BE2C (cell line): ENCODE results near the gene F12.
"Not testable (repeated sequence)": the region's sequence is repeated elsewhere in the genome, so short reads cannot be mapped to it uniquely, and the experiment has no call there.

Experiments used
- DNase-seq: peaks from one replicate; pipeline ENCODE4 v3.0.0-alpha.2; 2020
- H3K27me3 ChIP-seq: fragments of 250-450 bp; sonication (Bioruptor Pico); 2 replicates; pipeline ENCODE4 v1.5.1; 2020; ENCODE audit warnings: mild to moderate bottlenecking
- H3K36me3 ChIP-seq: fragments of 250-450 bp; sonication (Bioruptor Pico); 2 replicates; pipeline ENCODE4 v1.5.1; 2020; ENCODE audit warnings: mild to moderate bottlenecking
- H3K4me1 ChIP-seq: fragments of 250-450 bp; sonication (Bioruptor Pico); 2 replicates; pipeline ENCODE4 v1.5.1; 2020
- H3K4me3 ChIP-seq: 2 replicates; pipeline ENCODE4 v1.5.1; 2011; ENCODE audit warnings: low read depth, low read length
- H3K9me3 ChIP-seq: fragments of 250-450 bp; sonication (Bioruptor Pico); 2 replicates; pipeline ENCODE4 v1.5.1; 2020
- TF ChIP-seq, protein P1 (sequence below): IDR thresholded peaks from 2 replicates; pipeline ENCODE4 v1.5.1; 2012; ENCODE audit warnings: mild to moderate bottlenecking, low read depth, low read length

Gene F12

DNA sequence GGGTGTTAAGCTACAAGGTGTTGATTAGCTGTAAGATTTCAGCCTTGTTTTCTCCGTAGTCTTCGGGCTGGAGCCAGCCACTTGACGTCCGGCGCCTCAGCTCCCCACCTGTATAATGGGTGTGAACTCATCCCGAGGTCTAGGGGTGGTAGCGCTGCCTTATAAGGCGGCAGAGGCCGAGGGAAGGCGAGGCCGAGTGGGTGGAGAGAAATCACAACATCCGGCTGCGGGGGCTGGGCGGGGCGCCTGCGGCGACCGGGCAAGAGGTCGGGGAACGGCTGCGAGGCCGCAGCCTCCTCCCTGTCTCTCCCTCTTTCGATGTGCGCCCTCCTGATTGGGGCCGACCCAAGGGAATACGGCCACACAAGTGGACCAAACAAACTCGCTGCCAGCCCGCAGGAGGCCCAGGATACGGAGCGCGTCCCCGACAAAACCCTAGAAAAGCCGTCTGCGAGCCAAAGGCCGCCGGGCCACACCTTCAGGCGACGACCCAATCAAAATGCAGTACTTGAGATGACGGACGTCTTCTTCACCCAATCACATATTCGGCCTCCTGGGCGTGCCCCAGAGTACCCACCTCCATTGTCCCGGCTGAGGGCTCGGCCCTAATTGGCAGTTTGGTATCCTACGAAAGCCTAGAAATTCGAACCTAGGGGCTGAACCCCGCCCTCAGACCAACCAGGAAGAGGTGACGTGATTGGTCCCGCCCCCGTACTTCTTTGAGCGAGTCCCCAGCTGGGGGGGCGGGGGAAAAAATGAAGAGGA is 16.6 kb upstream of the F12 start:
- Histone ChIP-seq H3K36me3 (peaks cover 6% of the 10 kb centered on the region), H3K9me3 (no peaks in the 10 kb centered on the region), H3K4me3 (peak overlapping the region; percentile 74), H3K27me3 (no peaks in the 10 kb centered on the region), H3K4me1 (peaks cover 4% of the 10 kb centered on the region)
- TF ChIP-seq, protein P1, sequence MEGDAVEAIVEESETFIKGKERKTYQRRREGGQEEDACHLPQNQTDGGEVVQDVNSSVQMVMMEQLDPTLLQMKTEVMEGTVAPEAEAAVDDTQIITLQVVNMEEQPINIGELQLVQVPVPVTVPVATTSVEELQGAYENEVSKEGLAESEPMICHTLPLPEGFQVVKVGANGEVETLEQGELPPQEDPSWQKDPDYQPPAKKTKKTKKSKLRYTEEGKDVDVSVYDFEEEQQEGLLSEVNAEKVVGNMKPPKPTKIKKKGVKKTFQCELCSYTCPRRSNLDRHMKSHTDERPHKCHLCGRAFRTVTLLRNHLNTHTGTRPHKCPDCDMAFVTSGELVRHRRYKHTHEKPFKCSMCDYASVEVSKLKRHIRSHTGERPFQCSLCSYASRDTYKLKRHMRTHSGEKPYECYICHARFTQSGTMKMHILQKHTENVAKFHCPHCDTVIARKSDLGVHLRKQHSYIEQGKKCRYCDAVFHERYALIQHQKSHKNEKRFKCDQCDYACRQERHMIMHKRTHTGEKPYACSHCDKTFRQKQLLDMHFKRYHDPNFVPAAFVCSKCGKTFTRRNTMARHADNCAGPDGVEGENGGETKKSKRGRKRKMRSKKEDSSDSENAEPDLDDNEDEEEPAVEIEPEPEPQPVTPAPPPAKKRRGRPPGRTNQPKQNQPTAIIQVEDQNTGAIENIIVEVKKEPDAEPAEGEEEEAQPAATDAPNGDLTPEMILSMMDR = no peak
- DNase-seq = peak; percentile 100

GRCh38 chr5:177425196-177425800 is 15.9 kb upstream of the F12 start:
- peaks cover 1% of the 10 kb centered on the region for H3K36me3 ChIP-seq
- TF ChIP-seq, protein P1 = no peak
- DNase-seq = no peak
- H3K4me3 ChIP-seq = peak overlapping the region; percentile 74
- H3K4me1 ChIP-seq = peaks cover 3% of the 10 kb centered on the region
- no peaks in the 10 kb centered on the region for H3K27me3 ChIP-seq
- no peaks in the 10 kb centered on the region for H3K9me3 ChIP-seq

DNA sequence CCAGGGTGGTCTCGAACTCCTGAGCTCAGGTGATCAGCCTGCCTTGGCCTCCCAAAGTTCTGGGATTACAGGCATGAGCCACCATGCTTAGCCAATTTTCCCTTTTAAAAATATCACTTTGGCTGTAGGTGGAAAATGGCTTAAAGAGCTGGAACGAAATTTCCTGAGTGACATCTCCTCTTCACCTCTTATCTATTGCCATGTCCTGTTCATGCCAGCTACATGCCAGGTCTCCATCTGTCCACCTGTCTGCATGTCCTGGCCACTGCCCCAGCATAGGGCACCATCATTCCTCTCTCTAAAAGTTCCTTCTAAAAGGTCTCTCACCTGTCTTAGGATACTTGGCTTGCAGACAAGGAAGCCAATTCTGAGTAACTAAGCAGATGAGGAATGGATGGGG is 14.3 kb upstream of the F12 start:
- Histone ChIP-seq H3K27me3 (no peaks in the 10 kb centered on the region), H3K9me3 (no peaks in the 10 kb centered on the region), H3K36me3 (no peaks in the 10 kb centered on the region; the same call in 1 of the 2 replicates), H3K4me3 (no peak overlapping the region), H3K4me1 (no peaks in the 10 kb centered on the region; the same call in 1 of the 2 replicates)
- TF ChIP-seq, protein P1 = no peak
- no peak for DNase-seq

DNA sequence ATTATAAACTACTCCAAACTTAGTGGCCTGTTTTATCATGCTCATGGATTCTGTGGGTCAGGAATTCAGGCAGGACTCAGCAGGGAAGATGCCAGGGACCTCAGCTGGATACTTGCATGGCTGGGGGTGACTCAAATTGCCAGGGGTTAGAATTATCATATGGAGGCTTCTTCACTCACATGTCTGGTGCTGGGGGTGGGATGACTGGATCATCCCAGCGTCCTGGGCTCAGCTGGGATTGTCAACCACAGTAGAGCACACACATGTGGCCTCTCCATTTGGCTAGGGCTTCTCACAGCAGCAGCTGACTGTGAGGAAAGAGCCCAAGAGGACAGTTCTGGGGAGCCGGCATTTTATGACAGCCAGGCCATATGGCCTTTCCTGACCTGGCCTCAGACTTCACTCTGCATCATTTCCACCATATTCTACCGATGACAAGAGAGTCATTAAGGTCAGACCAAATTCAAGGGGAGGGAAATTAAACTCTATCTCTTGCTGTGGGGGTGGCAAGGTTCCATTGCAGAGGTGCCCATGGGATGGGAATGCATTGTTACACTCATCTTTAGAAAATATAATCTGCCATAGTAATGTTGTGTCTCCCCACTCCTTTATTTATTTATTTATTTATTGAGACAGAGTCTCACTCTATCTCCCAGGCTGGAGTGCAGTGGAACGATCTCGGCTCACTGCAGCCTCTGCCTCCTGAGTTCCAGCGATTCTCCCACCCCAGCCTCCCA is 11.9 kb upstream of the F12 start:
- TF ChIP-seq, protein P1 = no peak
- no peak overlapping the region for H3K4me3 ChIP-seq
- no peaks in the 10 kb centered on the region for H3K27me3 ChIP-seq
- no peaks in the 10 kb centered on the region for H3K4me1 ChIP-seq
- no peak for DNase-seq
- H3K36me3 ChIP-seq = no peaks in the 10 kb centered on the region
- no peaks in the 10 kb centered on the region for H3K9me3 ChIP-seq

- not testable (repeated sequence) for H3K9me3 ChIP-seq, DNase-seq, H3K27me3 ChIP-seq, H3K4me3 ChIP-seq, H3K36me3 ChIP-seq, H3K4me1 ChIP-seq
Observed at GRCh38 chr5:177420472-177420871, 11.1 kb upstream of the F12 start.

DNA sequence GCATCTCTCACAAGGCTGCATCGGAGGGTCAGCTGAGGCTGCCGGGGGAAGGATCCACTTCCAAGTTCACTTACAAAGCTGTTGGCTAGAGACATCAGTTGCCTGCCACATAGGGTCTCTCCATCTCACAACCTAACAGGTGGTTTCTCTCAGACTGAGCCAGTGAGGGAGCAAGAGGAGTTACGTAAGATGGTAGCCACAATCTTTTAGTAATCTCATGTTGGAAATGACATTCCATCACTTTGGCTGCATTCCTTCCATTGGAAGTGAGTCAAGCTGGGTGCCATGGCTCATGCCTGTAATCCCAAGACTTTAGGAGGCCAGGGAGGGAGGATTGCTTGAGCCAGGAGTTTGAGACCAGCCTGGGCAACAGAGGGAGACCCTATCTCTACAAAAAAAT is 9.7 kb upstream of the F12 start:
- no peak for DNase-seq

GRCh38 chr5:177417081-177417480 is 7.7 kb upstream of the F12 start:
- H3K27me3 ChIP-seq, H3K4me3 ChIP-seq, H3K36me3 ChIP-seq, H3K4me1 ChIP-seq, H3K9me3 ChIP-seq, DNase-seq: not testable (repeated sequence)

More for the DNA sequence above, 9.7 kb upstream of the F12 start:
- H3K36me3 ChIP-seq = no peaks in the 10 kb centered on the region
- no peaks in the 10 kb centered on the region for H3K4me1 ChIP-seq
- H3K4me3 ChIP-seq = no peak overlapping the region
- H3K9me3 ChIP-seq = no peaks in the 10 kb centered on the region
- TF ChIP-seq, protein P1 = no peak
- no peaks in the 10 kb centered on the region for H3K27me3 ChIP-seq
